SK-N-SH treated with all-trans-retinoic acid at 6 μM for 48 hours (cell line): ENCODE measurements around the gene LIMK1.

ENCODE experiments used
- ATAC-seq: fragments of 200-7000 bp; cut with Tn5 transposase; 3 replicates; pipeline ENCODE4 v1.9.1; 2020; ENCODE audit warnings: mild to moderate bottlenecking, moderate library complexity
- ARNTL ChIP-seq: fragments of 450-650 bp; formaldehyde crosslinking; IDR thresholded peaks from 2 replicates; pipeline ENCODE4 v1.5.0; 2020; ENCODE audit warnings: low read depth, mild to moderate bottlenecking, moderate library complexity, borderline replicate concordance
- BACH2 ChIP-seq: fragments of 250-450 bp; sonication (Bioruptor Pico); IDR thresholded peaks from 2 replicates; pipeline ENCODE4 v1.9.0; 2021; ENCODE audit warnings: mild to moderate bottlenecking, borderline replicate concordance
- CSDC2 ChIP-seq: fragments of 250-450 bp; sonication (Bioruptor Pico); IDR thresholded peaks from 2 replicates; pipeline ENCODE4 v1.5.0; 2020; ENCODE audit warnings: mild to moderate bottlenecking, moderate library complexity
- CSRNP3 ChIP-seq: fragments of 250-450 bp; sonication (Bioruptor Pico); IDR thresholded peaks from 2 replicates; pipeline ENCODE4 v1.5.1; 2021; ENCODE audit warnings: mild to moderate bottlenecking, moderate library complexity
- ESRRG ChIP-seq: fragments of 250-450 bp; sonication (Bioruptor Pico); IDR thresholded peaks from 2 replicates; pipeline ENCODE4 v1.6.1; 2021; ENCODE audit warnings: mild to moderate bottlenecking
- GLIS3 ChIP-seq: fragments of 250-450 bp; sonication (Bioruptor Pico); IDR thresholded peaks from 2 replicates; pipeline ENCODE4 v1.5.0; 2020; ENCODE audit warnings: mild to moderate bottlenecking, moderate library complexity
- ISL1 ChIP-seq: fragments of 250-450 bp; sonication (Bioruptor Pico); IDR thresholded peaks from 2 replicates; pipeline ENCODE4 v2.1.2; 2022; ENCODE audit warnings: mild to moderate bottlenecking, moderate library complexity
- OSR1 ChIP-seq: fragments of 250-450 bp; sonication (Bioruptor Pico); IDR thresholded peaks from 2 replicates; pipeline ENCODE4 v1.8.0; 2022; ENCODE audit warnings: moderate library complexity, mild to moderate bottlenecking, inconsistent platforms
- PPARA ChIP-seq: fragments of 250-450 bp; sonication (Bioruptor Pico); IDR thresholded peaks from 2 replicates; pipeline ENCODE4 v1.5.0; 2020; ENCODE audit warnings: mild to moderate bottlenecking, borderline replicate concordance
- RARB ChIP-seq: fragments of 250-450 bp; sonication (Bioruptor Pico); IDR thresholded peaks from 2 replicates; pipeline ENCODE4 v1.8.0; 2021; ENCODE audit warnings: mild to moderate bottlenecking, moderate library complexity
- SNAI2 ChIP-seq: fragments of 250-450 bp; sonication (Bioruptor Pico); IDR thresholded peaks from 2 replicates; pipeline ENCODE4 v1.5.0; 2020; ENCODE audit warnings: mild to moderate bottlenecking, moderate library complexity
- TCF4 ChIP-seq: fragments of 250-450 bp; sonication (Bioruptor Pico); IDR thresholded peaks from 2 replicates; pipeline ENCODE4 v1.8.0; 2021; ENCODE audit warnings: mild to moderate bottlenecking, moderate library complexity, borderline replicate concordance
- TOX ChIP-seq: fragments of 250-450 bp; sonication (Bioruptor Pico); IDR thresholded peaks from 2 replicates; pipeline ENCODE4 v1.8.0; 2021; ENCODE audit warnings: mild to moderate bottlenecking, moderate library complexity, borderline replicate concordance
- ZC3H10 ChIP-seq: fragments of 250-450 bp; sonication (Bioruptor Pico); IDR thresholded peaks from 2 replicates; pipeline ENCODE4 v1.5.1; 2021; ENCODE audit warnings: mild to moderate bottlenecking, moderate library complexity
- ZFP3 ChIP-seq: fragments of 250-450 bp; sonication (Bioruptor Pico); IDR thresholded peaks from 2 replicates; pipeline ENCODE4 v1.5.0; 2020; ENCODE audit warnings: mild to moderate bottlenecking, moderate library complexity
- ZFP30 ChIP-seq: fragments of 450-650 bp; formaldehyde crosslinking; IDR thresholded peaks from 2 replicates; pipeline ENCODE4 v1.5.0; 2022; ENCODE audit warnings: mild to moderate bottlenecking, moderate library complexity
- ZNF565 ChIP-seq: fragments of 450-650 bp; formaldehyde crosslinking; conservative IDR thresholded peaks from 2 replicates; pipeline ENCODE4 v1.5.0; 2020; ENCODE audit warnings: low read depth, mild to moderate bottlenecking, moderate library complexity
- ZNF8 ChIP-seq: fragments of 450-650 bp; formaldehyde crosslinking; IDR thresholded peaks from 2 replicates; pipeline ENCODE4 v1.5.0; 2020; ENCODE audit warnings: mild to moderate bottlenecking, moderate library complexity
- TF ChIP-seq, protein P1 (sequence below): fragments of 250-450 bp; sonication (Bioruptor Pico); IDR thresholded peaks from 2 replicates; pipeline ENCODE4 v1.8.0; 2020; ENCODE audit warnings: mild to moderate bottlenecking, moderate library complexity, borderline replicate concordance
- TF ChIP-seq, protein P2 (sequence below): fragments of 250-450 bp; sonication (Bioruptor Pico); IDR thresholded peaks from 2 replicates; pipeline ENCODE4 v1.5.0; 2020; ENCODE audit warnings: mild to moderate bottlenecking, moderate library complexity
- TF ChIP-seq, protein P3 (sequence below): fragments of 250-450 bp; sonication (Bioruptor Pico); IDR thresholded peaks from 2 replicates; pipeline ENCODE4 v1.8.0; 2021; ENCODE audit warnings: low read depth, mild to moderate bottlenecking, moderate library complexity, borderline replicate concordance

The LIMK1 gene

DNA sequence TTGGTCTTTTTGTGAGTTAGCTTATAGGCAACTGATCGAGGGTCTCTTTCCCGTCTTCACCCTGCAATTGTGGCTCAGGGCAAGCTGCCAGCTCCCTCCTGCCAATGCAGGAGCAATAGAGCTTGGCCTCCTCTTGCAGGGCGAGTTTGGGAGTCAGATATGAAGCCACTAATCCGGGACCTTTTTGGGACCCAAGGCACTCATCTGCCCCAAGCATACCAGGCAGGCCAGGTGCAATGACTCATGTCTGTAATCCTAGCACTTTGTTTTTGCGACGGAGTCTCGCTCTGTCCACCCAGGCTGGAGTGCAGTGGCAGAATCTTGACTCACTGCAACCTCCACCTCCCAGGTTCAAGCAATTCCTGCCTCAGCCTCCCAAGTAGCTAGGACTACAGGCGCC, 21.1 kb downstream of the LIMK1 start:
- TF ChIP-seq ZC3H10 (no peak), ZNF565 (CRISPR knock-in tag) (no peak), ZNF8 (CRISPR knock-in tag) (no peak), TCF4 (no peak), ESRRG (no peak), GLIS3 (CRISPR knock-in tag) (no peak)
- TF ChIP-seq, protein P1, sequence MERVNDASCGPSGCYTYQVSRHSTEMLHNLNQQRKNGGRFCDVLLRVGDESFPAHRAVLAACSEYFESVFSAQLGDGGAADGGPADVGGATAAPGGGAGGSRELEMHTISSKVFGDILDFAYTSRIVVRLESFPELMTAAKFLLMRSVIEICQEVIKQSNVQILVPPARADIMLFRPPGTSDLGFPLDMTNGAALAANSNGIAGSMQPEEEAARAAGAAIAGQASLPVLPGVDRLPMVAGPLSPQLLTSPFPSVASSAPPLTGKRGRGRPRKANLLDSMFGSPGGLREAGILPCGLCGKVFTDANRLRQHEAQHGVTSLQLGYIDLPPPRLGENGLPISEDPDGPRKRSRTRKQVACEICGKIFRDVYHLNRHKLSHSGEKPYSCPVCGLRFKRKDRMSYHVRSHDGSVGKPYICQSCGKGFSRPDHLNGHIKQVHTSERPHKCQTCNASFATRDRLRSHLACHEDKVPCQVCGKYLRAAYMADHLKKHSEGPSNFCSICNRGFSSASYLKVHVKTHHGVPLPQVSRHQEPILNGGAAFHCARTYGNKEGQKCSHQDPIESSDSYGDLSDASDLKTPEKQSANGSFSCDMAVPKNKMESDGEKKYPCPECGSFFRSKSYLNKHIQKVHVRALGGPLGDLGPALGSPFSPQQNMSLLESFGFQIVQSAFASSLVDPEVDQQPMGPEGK (CRISPR knock-in tag): no peak
- ATAC-seq: peak; percentile 48; the same call in 2 of the 3 replicates

DNA sequence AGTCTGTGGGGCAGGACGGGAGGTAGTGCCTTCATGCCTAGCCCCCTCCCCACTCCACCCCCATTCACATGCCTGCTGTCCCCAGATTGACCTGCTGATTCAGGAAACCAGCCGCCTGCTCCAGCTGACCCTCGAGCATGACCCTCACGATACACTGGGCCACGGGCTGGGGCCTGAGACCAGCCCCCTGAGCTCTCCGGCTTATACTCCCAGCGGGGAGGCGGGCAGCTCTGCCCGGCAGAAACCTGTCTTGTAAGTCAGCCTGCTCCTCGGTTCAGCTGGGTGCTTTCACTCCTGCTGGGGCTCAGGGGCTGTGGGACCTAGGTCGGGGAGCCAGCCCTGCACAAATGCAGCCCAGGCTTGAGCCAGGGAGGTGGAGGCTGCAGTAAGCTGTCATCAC, 22.4 kb downstream of the LIMK1 start:
- TF ChIP-seq ZC3H10 (no peak), OSR1 (CRISPR knock-in tag) (no peak), ZNF565 (CRISPR knock-in tag) (no peak), PPARA (CRISPR knock-in tag) (no peak), BACH2 (CRISPR knock-in tag) (no peak), ESRRG (no peak), ZFP3 (no peak), TOX (no peak), ZFP30 (CRISPR knock-in tag) (no peak), ZNF8 (CRISPR knock-in tag) (no peak), CSDC2 (CRISPR knock-in tag) (no peak), SNAI2 (CRISPR knock-in tag) (no peak), RARB (CRISPR knock-in tag) (no peak), ISL1 (CRISPR knock-in tag) (no peak), ARNTL (CRISPR knock-in tag) (no peak), GLIS3 (CRISPR knock-in tag) (no peak), CSRNP3 (CRISPR knock-in tag) (no peak)
- TF ChIP-seq, protein P1 (CRISPR knock-in tag): no peak
- TF ChIP-seq, protein P2, sequence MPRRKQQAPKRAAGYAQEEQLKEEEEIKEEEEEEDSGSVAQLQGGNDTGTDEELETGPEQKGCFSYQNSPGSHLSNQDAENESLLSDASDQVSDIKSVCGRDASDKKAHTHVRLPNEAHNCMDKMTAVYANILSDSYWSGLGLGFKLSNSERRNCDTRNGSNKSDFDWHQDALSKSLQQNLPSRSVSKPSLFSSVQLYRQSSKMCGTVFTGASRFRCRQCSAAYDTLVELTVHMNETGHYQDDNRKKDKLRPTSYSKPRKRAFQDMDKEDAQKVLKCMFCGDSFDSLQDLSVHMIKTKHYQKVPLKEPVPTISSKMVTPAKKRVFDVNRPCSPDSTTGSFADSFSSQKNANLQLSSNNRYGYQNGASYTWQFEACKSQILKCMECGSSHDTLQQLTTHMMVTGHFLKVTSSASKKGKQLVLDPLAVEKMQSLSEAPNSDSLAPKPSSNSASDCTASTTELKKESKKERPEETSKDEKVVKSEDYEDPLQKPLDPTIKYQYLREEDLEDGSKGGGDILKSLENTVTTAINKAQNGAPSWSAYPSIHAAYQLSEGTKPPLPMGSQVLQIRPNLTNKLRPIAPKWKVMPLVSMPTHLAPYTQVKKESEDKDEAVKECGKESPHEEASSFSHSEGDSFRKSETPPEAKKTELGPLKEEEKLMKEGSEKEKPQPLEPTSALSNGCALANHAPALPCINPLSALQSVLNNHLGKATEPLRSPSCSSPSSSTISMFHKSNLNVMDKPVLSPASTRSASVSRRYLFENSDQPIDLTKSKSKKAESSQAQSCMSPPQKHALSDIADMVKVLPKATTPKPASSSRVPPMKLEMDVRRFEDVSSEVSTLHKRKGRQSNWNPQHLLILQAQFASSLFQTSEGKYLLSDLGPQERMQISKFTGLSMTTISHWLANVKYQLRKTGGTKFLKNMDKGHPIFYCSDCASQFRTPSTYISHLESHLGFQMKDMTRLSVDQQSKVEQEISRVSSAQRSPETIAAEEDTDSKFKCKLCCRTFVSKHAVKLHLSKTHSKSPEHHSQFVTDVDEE (CRISPR knock-in tag): no peak
- TF ChIP-seq, protein P3, sequence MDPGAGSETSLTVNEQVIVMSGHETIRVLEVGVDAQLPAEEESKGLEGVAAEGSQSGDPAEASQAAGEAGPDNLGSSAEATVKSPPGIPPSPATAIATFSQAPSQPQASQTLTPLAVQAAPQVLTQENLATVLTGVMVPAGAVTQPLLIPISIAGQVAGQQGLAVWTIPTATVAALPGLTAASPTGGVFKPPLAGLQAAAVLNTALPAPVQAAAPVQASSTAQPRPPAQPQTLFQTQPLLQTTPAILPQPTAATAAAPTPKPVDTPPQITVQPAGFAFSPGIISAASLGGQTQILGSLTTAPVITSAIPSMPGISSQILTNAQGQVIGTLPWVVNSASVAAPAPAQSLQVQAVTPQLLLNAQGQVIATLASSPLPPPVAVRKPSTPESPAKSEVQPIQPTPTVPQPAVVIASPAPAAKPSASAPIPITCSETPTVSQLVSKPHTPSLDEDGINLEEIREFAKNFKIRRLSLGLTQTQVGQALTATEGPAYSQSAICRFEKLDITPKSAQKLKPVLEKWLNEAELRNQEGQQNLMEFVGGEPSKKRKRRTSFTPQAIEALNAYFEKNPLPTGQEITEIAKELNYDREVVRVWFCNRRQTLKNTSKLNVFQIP: no peak
- TF ChIP-seq, all 23 proteins: peak for 0
- no peak for ATAC-seq

DNA sequence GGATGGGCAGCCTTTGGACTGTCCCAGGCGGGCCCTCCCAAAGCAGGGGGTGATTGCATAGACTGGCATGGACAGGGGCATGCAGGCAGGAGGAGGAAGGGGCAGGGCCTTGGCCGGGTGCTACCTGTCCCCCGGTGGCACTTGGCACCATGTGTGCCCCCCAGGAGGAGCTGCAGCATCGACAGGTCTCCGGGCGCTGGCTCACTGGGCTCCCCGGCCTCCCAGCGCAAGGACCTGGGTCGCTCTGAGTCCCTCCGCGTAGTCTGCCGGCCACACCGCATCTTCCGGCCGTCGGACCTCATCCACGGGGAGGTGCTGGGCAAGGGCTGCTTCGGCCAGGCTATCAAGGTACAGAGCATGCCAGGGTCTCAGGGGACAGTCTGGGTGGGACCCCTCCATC, 23.2 kb downstream of the LIMK1 start:
- no peak for ATAC-seq

More for the DNA sequence above, 23.2 kb downstream of the LIMK1 start:
- TF ChIP-seq ISL1 (CRISPR knock-in tag): no peak
- TF ChIP-seq CSDC2 (CRISPR knock-in tag): no peak
- TF ChIP-seq SNAI2 (CRISPR knock-in tag): no peak
